GM18507 (cell line): Measurements from ENCODE around the gene CTDSP2.

Experiments used
- DNase-seq: peaks from one replicate; pipeline ENCODE4 v3.0.0; 2011; ENCODE audit warnings: low read depth; ENCODE audit not compliant: insufficient read length; ENCODE audit errors: extremely low spot score
- FAIRE-seq: peaks from 2 replicates; lab custom pipeline; 2011; peaks lifted over from hg19 to GRCh38; lab: Jason Lieb, UNC

Gene CTDSP2

GRCh38 chr12:57838594-57839302 is 7.8 kb downstream of the CTDSP2 start:
- FAIRE-seq (no peak), DNase-seq (no peak)

GRCh38 chr12:57837864-57838562 is 8.5 kb downstream of the CTDSP2 start:
- DNase-seq (no peak), FAIRE-seq (no peak)

- DNase-seq = peak; percentile 37
Observed at GRCh38 chr12:57836442-57837375, 9.8 kb downstream of the CTDSP2 start.

GRCh38 chr12:57835366-57836288 is 10.9 kb downstream of the CTDSP2 start:
- DNase-seq (no peak), FAIRE-seq (no peak)

More at GRCh38 chr12:57836442-57837375, 9.8 kb downstream of the CTDSP2 start:
- FAIRE-seq = peak; percentile 62

- no peak for FAIRE-seq
Observed at GRCh38 chr12:57834086-57834876, 12.2 kb downstream of the CTDSP2 start.

GRCh38 chr12:57833672-57834071 is 12.9 kb downstream of the CTDSP2 start:
- FAIRE-seq (no peak), DNase-seq (no peak)

More at GRCh38 chr12:57834086-57834876, 12.2 kb downstream of the CTDSP2 start:
- DNase-seq = no peak

GRCh38 chr12:57832966-57833365 is 13.6 kb downstream of the CTDSP2 start:
- DNase-seq = no peak
- no peak for FAIRE-seq

GRCh38 chr12:57830393-57830792 is 16.1 kb downstream of the CTDSP2 start:
- FAIRE-seq = no peak
- no peak for DNase-seq

GRCh38 chr12:57829025-57829777 is 17.3 kb downstream of the CTDSP2 start:
- DNase-seq (no peak), FAIRE-seq (no peak)

- FAIRE-seq (peak; percentile 68), DNase-seq (no peak)
Observed at GRCh38 chr12:57826966-57827365, 19.6 kb downstream of the CTDSP2 start.

- FAIRE-seq = no peak
- DNase-seq = no peak
Observed at GRCh38 chr12:57826400-57826799, 20.1 kb downstream of the CTDSP2 start.

GRCh38 chr12:57825451-57825850 is 21.1 kb downstream of the CTDSP2 start:
- DNase-seq (no peak), FAIRE-seq (no peak)

- FAIRE-seq (no peak), DNase-seq (no peak)
Observed at GRCh38 chr12:57823908-57824640, 22.5 kb downstream of the CTDSP2 start.

GRCh38 chr12:57823131-57823907 is 23.2 kb downstream of the CTDSP2 start:
- peak; percentile 33 for FAIRE-seq
- DNase-seq = no peak

- no peak for FAIRE-seq
- DNase-seq = no peak
Observed at GRCh38 chr12:57822392-57823130, 24.0 kb downstream of the CTDSP2 start.
